ENCODE data around the gene RPL5.

Gene RPL5

GRCh38 chr1:92820551-92820950, 11.3 kb upstream of the RPL5 start:
- no peak for FAIRE-seq

GRCh38 chr1:92822879-92823278, 9.0 kb upstream of the RPL5 start:
- no peak for FAIRE-seq

GRCh38 chr1:92826792-92827191, 5.0 kb upstream of the RPL5 start:
- no peak for FAIRE-seq

GRCh38 chr1:92831368-92831761, 475 bp upstream of the RPL5 start:
- FAIRE-seq, result no peak

- no peak for FAIRE-seq
Measured at GRCh38 chr1:92832537-92833114, 786 bp downstream of the RPL5 start.

- no peak for FAIRE-seq
Measured at GRCh38 chr1:92833840-92834239, 2.0 kb downstream of the RPL5 start.

DNA sequence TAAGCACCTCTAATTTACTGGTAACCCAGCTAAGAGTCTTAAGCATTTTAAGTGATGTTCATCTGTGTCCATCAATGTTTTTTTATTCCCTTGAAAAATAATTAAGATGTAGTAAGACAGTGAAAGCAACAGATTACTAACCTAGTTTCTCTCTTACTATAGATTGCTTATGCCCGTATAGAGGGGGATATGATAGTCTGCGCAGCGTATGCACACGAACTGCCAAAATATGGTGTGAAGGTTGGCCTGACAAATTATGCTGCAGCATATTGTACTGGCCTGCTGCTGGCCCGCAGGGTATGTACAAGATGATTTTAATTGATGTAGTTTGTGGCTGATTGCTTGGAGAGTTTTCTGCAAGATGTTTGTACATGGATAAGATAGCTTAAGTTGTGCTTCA, 2.8 kb downstream of the RPL5 start:
- no peak for FAIRE-seq

DNA sequence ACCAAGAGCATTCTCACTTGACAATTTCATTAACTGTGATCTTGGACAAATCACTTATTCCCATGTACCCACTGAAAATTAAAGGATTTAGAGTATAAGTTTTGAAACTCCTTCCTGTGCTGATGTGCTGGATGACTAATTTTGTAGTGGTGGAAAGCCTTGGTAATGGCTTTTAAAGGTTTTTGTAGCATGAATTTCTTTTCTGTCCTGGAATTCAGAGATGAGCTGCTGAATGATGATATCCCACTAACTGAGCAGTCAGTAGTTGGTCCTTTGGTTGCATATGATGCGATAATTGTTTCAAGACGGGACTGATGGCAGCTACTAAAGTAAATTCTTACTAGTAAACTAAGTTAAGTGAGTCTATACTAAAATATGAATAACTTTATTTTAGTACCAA, 5.2 kb downstream of the RPL5 start:
- FAIRE-seq, result no peak

DNA sequence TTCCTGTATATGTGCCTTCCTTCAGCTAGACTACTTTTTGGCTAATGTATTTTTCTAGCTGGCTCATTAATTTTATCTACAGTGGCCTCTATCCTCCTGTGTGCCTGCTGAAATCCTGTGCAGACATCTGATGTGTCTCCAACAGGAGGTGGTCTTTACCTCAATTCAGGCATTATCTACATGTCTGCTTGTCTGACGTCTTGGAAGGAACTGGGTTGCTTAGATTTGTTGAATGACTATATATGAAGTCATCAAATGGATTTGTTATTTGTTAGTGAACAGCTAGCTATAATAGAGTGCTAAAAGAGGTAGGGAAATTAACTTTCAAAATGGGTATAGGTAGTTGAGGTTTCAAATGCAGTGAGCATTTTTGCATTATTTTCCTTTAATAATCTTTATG, 6.7 kb downstream of the RPL5 start:
- FAIRE-seq, result no peak

- FAIRE-seq, result no peak
Measured at GRCh38 chr1:92839442-92839841, 7.6 kb downstream of the RPL5 start.

- no peak for FAIRE-seq
Measured at GRCh38 chr1:92840600-92840999, 8.8 kb downstream of the RPL5 start.

- FAIRE-seq, result no peak
Measured at GRCh38 chr1:92842082-92843045, 10.5 kb downstream of the RPL5 start.

DNA sequence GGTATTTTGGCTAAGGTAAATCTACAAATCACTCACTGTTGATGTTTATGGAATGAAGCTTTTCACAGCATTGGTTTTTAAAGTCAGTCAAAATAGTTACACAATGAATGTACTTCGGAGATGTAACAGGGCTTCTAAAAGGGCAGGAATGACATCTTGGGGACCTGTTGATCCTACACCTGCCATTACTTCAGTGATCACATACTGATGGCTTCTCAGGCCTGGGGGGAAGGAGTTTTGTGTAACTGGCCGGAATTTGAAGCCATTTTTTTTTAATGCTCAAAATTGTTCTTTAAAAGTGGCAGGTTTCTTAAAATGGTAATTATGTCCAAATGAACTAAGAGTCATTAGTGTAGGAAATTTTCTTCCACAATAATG, 11.2 kb downstream of the RPL5 start:
- no peak for FAIRE-seq

GRCh38 chr1:92843429-92844352, 11.9 kb downstream of the RPL5 start:
- FAIRE-seq, result no peak

GRCh38 chr1:92844439-92844838, 12.6 kb downstream of the RPL5 start:
- FAIRE-seq, result no peak

DNA sequence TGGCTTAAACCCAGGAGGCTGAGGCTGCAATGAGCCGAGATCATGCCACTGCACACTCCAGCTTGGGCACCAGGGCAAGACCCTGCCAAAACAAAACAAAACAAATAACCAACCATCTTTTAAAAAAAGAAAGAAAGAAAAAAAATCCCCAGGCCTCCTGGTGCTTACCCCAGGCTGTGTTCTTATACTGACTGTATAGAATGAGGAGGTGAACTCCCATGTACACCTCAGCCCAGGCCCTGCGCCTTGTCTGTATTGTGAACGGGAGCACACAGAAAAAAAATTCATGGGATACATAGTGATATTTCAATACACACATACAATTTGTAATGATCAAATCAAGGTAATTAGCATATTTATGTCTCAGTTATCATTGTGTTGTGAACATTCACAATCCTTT, 14.1 kb downstream of the RPL5 start:
- no peak for FAIRE-seq

- no peak for FAIRE-seq
Measured at GRCh38 chr1:92848201-92848600, 16.4 kb downstream of the RPL5 start.

DNA sequence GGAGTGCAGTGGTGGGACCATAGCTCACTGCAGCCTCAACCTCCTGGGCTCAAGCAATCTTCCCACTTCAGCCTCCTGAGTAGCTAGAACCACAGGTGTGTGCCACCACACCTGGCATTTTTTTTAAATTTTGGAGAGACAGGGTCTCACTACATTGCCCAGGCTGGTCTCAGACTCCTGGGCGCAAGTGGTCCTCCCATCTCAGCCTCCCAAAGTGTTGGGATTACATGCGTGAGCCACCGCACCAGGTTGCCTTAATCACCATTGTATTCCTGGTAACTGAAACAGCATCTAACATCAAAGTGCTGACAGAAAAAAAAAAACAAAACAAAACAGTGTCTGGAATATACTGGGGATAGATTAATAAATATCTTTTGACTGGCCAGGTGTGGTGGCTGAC, 18.2 kb downstream of the RPL5 start:
- FAIRE-seq, result no peak

GRCh38 chr1:92851729-92852128, 19.9 kb downstream of the RPL5 start:
- FAIRE-seq, result no peak

DNA sequence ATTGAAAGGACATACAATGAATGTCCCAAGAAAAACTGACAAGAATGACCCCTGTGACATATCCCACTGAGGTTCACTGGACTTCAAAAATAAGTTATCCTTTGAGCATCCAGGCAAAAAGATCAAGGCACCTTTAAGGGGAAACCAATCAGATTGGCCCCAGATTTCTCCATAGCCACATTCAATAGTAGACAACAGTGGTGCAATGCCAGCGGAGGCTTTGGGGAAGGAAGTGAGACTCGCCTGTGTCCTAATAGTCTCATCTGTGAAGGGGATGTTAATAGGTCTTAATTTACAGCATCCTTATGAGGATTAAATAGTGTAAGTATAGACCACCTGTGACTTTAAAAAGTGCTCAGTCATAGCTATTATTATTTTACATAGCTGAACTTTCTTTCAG, 21.5 kb downstream of the RPL5 start:
- no peak for FAIRE-seq

- FAIRE-seq, result no peak
Measured at GRCh38 chr1:92854101-92854785, 22.4 kb downstream of the RPL5 start.

DNA sequence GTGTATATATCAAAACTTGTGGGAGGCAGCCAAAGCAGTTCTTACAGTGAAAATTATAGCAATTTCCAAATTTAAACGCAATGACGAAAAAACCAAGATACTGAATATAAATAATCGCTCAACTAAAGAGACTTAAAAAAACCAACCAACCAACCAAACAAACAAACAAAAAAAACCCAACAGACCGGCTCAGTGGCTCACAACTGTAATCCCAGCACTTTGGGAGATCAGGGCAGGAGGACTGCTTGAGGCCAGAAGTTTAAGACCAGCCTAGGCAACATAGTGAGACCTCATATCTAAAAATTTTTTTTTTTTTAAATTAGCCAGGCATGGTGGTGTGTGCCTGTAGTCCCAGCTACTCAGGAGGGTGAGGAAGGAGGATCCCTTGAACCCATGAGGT, 23.4 kb downstream of the RPL5 start:
- FAIRE-seq, result no peak

DNA sequence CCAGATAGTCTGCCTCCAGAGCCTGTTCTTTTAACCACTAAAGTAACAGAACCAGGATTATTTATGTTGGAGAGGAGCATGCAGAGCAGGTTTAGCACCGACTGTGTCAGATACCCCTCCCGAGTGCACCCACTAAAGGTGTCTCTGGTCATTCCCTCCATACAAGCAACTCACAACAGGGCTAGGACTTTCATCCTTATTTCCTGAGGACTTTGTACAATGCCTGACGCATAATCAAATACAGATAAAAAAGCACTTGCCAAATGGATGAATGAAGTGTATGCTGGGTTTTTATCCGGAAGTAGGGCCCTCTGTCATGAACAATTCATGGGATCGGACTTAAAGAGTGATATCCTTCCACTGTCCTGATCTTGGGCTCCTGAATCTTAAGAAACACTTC, 26.0 kb downstream of the RPL5 start:
- no peak for FAIRE-seq

Measured in islet of Langerhans (tissue), 1 donor.